Epithelial cell of proximal tubule (primary cell): ENCODE results near the gene MRPL48. TPM values are rescaled to one million over a fixed set of nuclear protein-coding genes. Genes with fewer than 3 reads are reported as not detected.
"Not testable (repeated sequence)": the region's sequence is repeated elsewhere in the genome, so short reads cannot be mapped to it uniquely, and the experiment has no call there.

ENCODE experiments used
- DNase-seq: peaks from one replicate; pipeline ENCODE4 v3.0.0-alpha.2; 2011; ENCODE audit warnings: low read depth
- H3K4me3 ChIP-seq: 2 replicates; pipeline ENCODE4 v1.5.1; 2011; ENCODE audit warnings: low read depth, mild to moderate bottlenecking, low read length
- CTCF ChIP-seq: conservative IDR thresholded peaks from 2 replicates; pipeline ENCODE4 v1.5.1; 2012; ENCODE audit warnings: low read depth, mild to moderate bottlenecking, low read length
- total RNA-seq: library from RNA; depleted of rRNA; stranded (reverse); fragments of >200 nt; gene quantifications from 2 replicates; pipeline ENCODE4 v1.2.3, GENCODE V29; 2015

Gene MRPL48
- 49.4 and 50.5 TPM in 2 replicates for total RNA-seq

- DNase-seq = peak; percentile 70
- no peak for TF ChIP-seq CTCF
- peak within 1 kb of the TSS; percentile 83 for H3K4me3 ChIP-seq
These were observed at the start of gene MRPL48 for GRCh38 chr11:73787643-73788558. TSS of gene MRPL48 (plus strand) at chr11:73787874. CDS start at chr11:73787972, 98 bp downstream.

- no peak for TF ChIP-seq CTCF
- no peak for DNase-seq
- H3K4me3 ChIP-seq = no peak overlapping the region
These were observed 44.6 kb upstream of the MRPL48 start for GRCh38 chr11:73743045-73743444.

GRCh38 chr11:73746701-73747100 is 41.0 kb upstream of the MRPL48 start:
- H3K4me3 ChIP-seq = no peak overlapping the region
- TF ChIP-seq CTCF = no peak
- DNase-seq = no peak

DNA sequence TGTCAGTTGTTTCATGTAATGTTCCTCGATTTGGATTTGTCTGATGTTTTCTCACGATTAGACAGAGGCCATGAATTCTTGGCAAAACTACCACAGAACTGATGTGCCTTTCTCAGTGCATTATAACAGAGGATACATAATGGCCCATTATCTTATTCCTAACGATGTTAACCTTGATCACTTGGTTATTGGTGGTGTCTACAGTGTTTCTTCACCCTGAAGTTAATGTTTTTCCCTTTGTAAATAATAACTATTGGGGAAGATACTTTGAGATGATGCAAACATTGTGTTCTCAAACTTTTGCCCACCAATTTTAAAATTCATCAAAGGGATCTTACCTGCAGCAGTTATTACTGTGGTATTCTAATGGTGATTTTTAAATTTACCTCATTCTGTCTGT is 39.9 kb upstream of the MRPL48 start:
- TF ChIP-seq CTCF = no peak
- no peak overlapping the region for H3K4me3 ChIP-seq
- no peak for DNase-seq

DNA sequence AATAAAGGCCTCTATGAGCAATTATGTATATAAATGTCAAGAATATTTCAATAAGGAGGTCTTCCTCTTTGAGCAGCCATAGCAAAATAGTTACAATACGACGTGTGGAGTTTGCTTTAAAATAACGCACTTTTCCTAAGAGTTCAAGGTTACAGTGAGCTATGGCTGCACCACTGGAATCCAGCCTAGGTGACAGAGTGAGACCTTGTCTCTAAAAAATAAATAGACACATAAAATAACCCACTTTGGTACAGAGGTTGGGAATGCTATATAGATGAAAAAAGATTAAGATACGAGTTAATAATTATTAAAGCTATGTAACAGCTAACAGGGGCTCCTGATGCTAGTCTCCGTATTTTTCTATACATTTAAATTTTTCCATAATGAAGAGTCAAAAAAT is 39.4 kb upstream of the MRPL48 start:
- DNase-seq = no peak
- TF ChIP-seq CTCF = no peak
- no peak overlapping the region for H3K4me3 ChIP-seq

DNA sequence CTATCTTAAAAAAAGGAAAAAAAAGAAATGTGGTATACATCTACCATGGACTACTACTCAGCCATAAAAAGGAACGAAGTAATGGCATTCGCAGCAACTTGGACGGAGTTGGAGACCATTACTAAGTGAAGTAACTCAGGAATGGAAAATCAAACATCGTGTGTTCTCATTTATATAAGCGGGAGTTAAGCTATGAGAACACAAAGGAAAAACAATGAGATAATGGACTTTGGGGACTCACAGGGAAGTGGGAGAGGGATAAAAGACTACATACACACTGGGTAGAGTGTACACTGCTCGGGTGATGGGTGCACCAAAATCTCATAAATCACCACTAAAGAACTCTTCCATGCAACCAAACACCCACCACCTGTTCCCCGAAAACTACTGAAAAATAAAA is 38.6 kb upstream of the MRPL48 start:
- TF ChIP-seq CTCF = no peak
- H3K4me3 ChIP-seq = no peak overlapping the region
- DNase-seq = no peak

DNA sequence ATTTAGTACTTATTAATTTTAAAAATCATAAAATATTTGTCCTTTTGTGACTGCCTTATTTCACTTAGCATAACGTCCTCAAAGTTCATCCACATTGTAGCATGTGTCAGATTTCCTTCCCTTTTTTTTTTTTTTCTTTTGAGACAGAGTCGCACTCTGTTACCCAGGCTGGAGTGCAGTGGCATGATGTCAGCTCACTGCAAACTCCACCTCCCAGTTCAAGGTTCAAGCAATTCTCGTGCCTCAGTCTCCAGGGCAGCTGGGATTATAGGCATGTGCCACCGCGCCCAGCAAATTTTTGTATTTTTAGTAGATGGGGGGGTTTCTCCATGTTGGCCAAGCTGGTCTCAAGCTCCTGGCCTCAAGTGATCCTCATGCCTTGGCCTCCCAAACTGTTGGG is 37.4 kb upstream of the MRPL48 start:
- TF ChIP-seq CTCF = no peak
- no peak overlapping the region for H3K4me3 ChIP-seq
- no peak for DNase-seq

- not testable (repeated sequence) for DNase-seq, H3K4me3 ChIP-seq
These were observed 36.8 kb upstream of the MRPL48 start for GRCh38 chr11:73750862-73751261.
